ENCODE measurements around the gene MRPS9. TPM values are rescaled to one million over a fixed set of nuclear protein-coding genes. Genes with fewer than 3 reads are reported as not detected.

Gene MRPS9
- total and polyA plus RNA-seq, 8 donors: 8.7 to 30.9 (median 22.4) TPM; not detected in 1

GRCh38 chr2:105042189-105042588, 4.3 kb downstream of the MRPS9 start:
- TF ChIP-seq POLR2A (IDR thresholded peaks at IDR 0.05): no peak
- TF ChIP-seq CTCF (IDR thresholded peaks at IDR 0.05): no peak
- no peak for TF ChIP-seq POLR2AphosphoS5 (IDR thresholded peaks at IDR 0.05)
- TF ChIP-seq EP300 (IDR thresholded peaks at IDR 0.05): no peak
- no peak overlapping the region for H3K27ac ChIP-seq
- H3K9me3 ChIP-seq: no peaks in the 10 kb centered on the region
- peak in 1 of 2 donors; percentile 33 for DNase-seq
- intact Hi-C loops (cut with DNase I; ENCODE audit: low total_unique reads): no loop called here
- no peak overlapping the region for H3K4me3 ChIP-seq
- peaks cover 0 to 9% (median 4%) of the 10 kb centered on the region in 4 donors for H3K36me3 ChIP-seq
- WGBS, 5 donors: 50 to 75% (median 64%) methylated on average over 2 of the region's 2 CpGs
- peaks cover 0 to 47% (median 26%) of the 10 kb centered on the region in 4 donors for H3K4me1 ChIP-seq
- H3K27me3 ChIP-seq: no peaks in the 10 kb centered on the region

GRCh38 chr2:105052773-105053172, 14.9 kb downstream of the MRPS9 start:
- DNase-seq: peak; percentile 26 to 67
- WGBS, 5 donors: 30 to 53% (median 43%) methylated on average over 1 of the region's 1 CpG

GRCh38 chr2:105055613-105056012, 17.7 kb downstream of the MRPS9 start:
- H3K27ac ChIP-seq: no peak overlapping the region
- peaks cover 0 to 15% (median 3%) of the 10 kb centered on the region in 4 donors for H3K4me1 ChIP-seq
- H3K4me3 ChIP-seq: no peak overlapping the region
- H3K36me3 ChIP-seq: peaks cover 0 to 26% (median 13%) of the 10 kb centered on the region in 4 donors
- H3K9me3 ChIP-seq: no peaks in the 10 kb centered on the region
- intact Hi-C loops (cut with DNase I; ENCODE audit: low total_unique reads): no loop called here
- no peak for DNase-seq
- no peak for TF ChIP-seq POLR2AphosphoS5 (IDR thresholded peaks at IDR 0.05)
- no peak for TF ChIP-seq EP300 (IDR thresholded peaks at IDR 0.05)
- no peaks in the 10 kb centered on the region for H3K27me3 ChIP-seq
- 68 to 98% (median 97%) methylated on average over 2 of the region's 2 CpGs for WGBS, 5 donors

More at GRCh38 chr2:105052773-105053172, 14.9 kb downstream of the MRPS9 start:
- intact Hi-C loops (cut with DNase I; ENCODE audit: low total_unique reads): no loop called here
- Histone ChIP-seq H3K27ac (no peak overlapping the region), H3K4me1 (peaks cover 0 to 10% (median 3%) of the 10 kb centered on the region in 4 donors), H3K36me3 (peaks cover 0 to 44% (median 21%) of the 10 kb centered on the region in 4 donors), H3K4me3 (no peak overlapping the region), H3K9me3 (no peaks in the 10 kb centered on the region), H3K27me3 (no peaks in the 10 kb centered on the region)
- no peak for TF ChIP-seq CTCF (IDR thresholded peaks at IDR 0.05)
- no peak for TF ChIP-seq POLR2A (IDR thresholded peaks at IDR 0.05)
- no peak for TF ChIP-seq EP300 (IDR thresholded peaks at IDR 0.05)
- no peak for TF ChIP-seq POLR2AphosphoS5 (IDR thresholded peaks at IDR 0.05)

- TF ChIP-seq POLR2A (IDR thresholded peaks at IDR 0.05) (no peak), CTCF (IDR thresholded peaks at IDR 0.05) (no peak), POLR2AphosphoS5 (IDR thresholded peaks at IDR 0.05) (no peak), EP300 (IDR thresholded peaks at IDR 0.05) (no peak)
- Histone ChIP-seq H3K27ac (no peak overlapping the region), H3K4me3 (no peak overlapping the region), H3K27me3 (no peaks in the 10 kb centered on the region), H3K4me1 (peaks cover 0 to 15% (median 3%) of the 10 kb centered on the region in 4 donors), H3K36me3 (peaks cover 0 to 20% (median 7%) of the 10 kb centered on the region in 4 donors), H3K9me3 (no peaks in the 10 kb centered on the region)
- 82 to 98% (median 94%) methylated on average over 3 of the region's 3 CpGs for WGBS, 5 donors
- intact Hi-C loops (cut with DNase I; ENCODE audit: low total_unique reads): no loop called here
- DNase-seq: no peak
Measured at GRCh38 chr2:105056245-105056644, 18.4 kb downstream of the MRPS9 start.

- Histone ChIP-seq H3K9me3 (no peaks in the 10 kb centered on the region), H3K36me3 (peaks cover 0 to 16% (median 3%) of the 10 kb centered on the region in 4 donors), H3K27me3 (no peaks in the 10 kb centered on the region), H3K4me1 (peaks cover 0 to 15% (median 3%) of the 10 kb centered on the region in 4 donors), H3K4me3 (no peak overlapping the region), H3K27ac (no peak overlapping the region)
- no peak for DNase-seq
- intact Hi-C loops (cut with DNase I; ENCODE audit: low total_unique reads): no loop called here
- WGBS, 5 donors: 45 to 61% (median 47%) methylated on average over 1 of the region's 1 CpG
- TF ChIP-seq EP300 (IDR thresholded peaks at IDR 0.05) (no peak), POLR2AphosphoS5 (IDR thresholded peaks at IDR 0.05) (no peak)
Measured at GRCh38 chr2:105057005-105057404, 19.1 kb downstream of the MRPS9 start.

All from stomach (tissue), 9 donors.